ENCODE results near the gene PACRG.

The PACRG gene

GRCh38 chr6:163249651-163250101 is 521.9 kb downstream of the PACRG start:
- DNase-seq: peak in 9 of 14 donors; percentile 5 to 79 (median 60)

- DNase-seq: no peak
Measured at GRCh38 chr6:163250116-163250515, 522.3 kb downstream of the PACRG start.

- DNase-seq: peak in 1 of 14 donors; percentile 40
Measured at GRCh38 chr6:163252061-163252591, 524.4 kb downstream of the PACRG start.

- DNase-seq: peak in 3 of 14 donors; percentile 43 to 62 (median 54)
Measured at GRCh38 chr6:163253556-163254213, 525.9 kb downstream of the PACRG start.

- peak in 5 of 14 donors; percentile 4 to 67 (median 49) for DNase-seq
Measured at GRCh38 chr6:163254341-163254835, 526.6 kb downstream of the PACRG start.

- no peak for DNase-seq
Measured at GRCh38 chr6:163255265-163255664, 527.5 kb downstream of the PACRG start.

GRCh38 chr6:163259689-163260088 is 531.9 kb downstream of the PACRG start:
- no peak for DNase-seq

GRCh38 chr6:163260111-163260895 is 532.5 kb downstream of the PACRG start:
- peak in 6 of 14 donors; percentile 29 to 81 (median 58) for DNase-seq

- no peak for DNase-seq
Measured at GRCh38 chr6:163260911-163261310, 533.1 kb downstream of the PACRG start.

GRCh38 chr6:163261361-163261760 is 533.6 kb downstream of the PACRG start:
- DNase-seq: no peak

- no peak for DNase-seq
Measured at GRCh38 chr6:163262080-163262479, 534.3 kb downstream of the PACRG start.

GRCh38 chr6:163263196-163263595 is 535.4 kb downstream of the PACRG start:
- peak in 8 of 14 donors; percentile 26 to 78 (median 70) for DNase-seq

GRCh38 chr6:163263998-163264661 is 536.4 kb downstream of the PACRG start:
- DNase-seq: peak in 4 of 14 donors; percentile 37 to 48 (median 38)

GRCh38 chr6:163264662-163265035 is 536.9 kb downstream of the PACRG start:
- DNase-seq: no peak

- no peak for DNase-seq
Measured at GRCh38 chr6:163281634-163282033, 553.9 kb downstream of the PACRG start.

- no peak for DNase-seq
Measured at GRCh38 chr6:163282672-163283071, 554.9 kb downstream of the PACRG start.

GRCh38 chr6:163284151-163284550 is 556.4 kb downstream of the PACRG start:
- no peak for DNase-seq

GRCh38 chr6:163285691-163286090 is 557.9 kb downstream of the PACRG start:
- DNase-seq: no peak

- no peak for DNase-seq
Measured at GRCh38 chr6:163287626-163288025, 559.9 kb downstream of the PACRG start.

GRCh38 chr6:163288066-163288465 is 560.3 kb downstream of the PACRG start:
- DNase-seq: no peak

GRCh38 chr6:163288915-163289314 is 561.1 kb downstream of the PACRG start:
- DNase-seq: no peak

- no peak for DNase-seq
Measured at GRCh38 chr6:163289447-163289846, 561.7 kb downstream of the PACRG start.
